ENCODE measurements around the gene NFS1.
"Not testable (repeated sequence)": the region's sequence is repeated elsewhere in the genome, so short reads cannot be mapped to it uniquely, and the experiment has no call there.

Gene NFS1

GRCh38 chr20:35729283-35729807 lies 30.2 kb upstream of the NFS1 start:
- DNase-seq: no peak

DNA sequence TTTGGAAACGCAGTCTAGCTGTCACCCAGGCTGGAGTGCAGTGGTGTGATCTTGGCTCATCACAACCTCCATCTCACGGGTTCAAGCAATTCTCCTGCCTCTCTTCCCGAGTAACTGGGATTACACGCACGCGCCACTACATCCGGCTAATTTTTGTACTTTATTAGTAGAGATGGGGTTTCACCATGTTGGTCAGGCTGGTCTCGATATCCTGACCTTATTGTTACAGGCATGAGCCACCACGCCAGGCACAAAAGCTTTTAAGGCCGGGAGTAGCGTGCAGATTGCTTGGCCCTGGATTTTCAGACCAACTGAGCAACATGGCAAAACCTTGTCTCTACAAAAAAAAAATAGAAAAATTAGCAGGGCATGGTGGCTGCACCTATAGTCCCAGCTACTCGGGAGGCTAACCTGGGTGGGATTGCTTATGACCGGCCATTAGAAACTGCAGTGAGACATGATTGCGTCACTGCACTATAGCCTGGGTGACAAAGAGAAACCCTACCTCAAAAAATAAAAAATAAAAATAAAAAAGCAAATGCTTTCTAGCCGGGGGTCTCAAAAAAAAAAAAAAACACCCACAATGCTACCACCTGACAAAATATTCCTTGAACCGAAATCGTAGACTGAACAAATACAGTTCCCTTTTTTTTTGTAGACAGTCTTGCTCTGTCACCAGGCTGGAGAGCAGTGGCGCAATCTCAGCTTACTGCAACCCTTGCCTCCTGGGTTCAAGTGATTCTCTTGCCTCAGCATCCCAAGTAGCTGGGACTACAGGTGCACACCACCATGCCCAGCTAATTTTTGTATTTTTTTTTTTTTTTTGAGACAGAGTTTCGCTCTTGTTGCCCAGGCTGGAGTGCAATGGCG lies 27.9 kb upstream of the NFS1 start:
- no peak for DNase-seq

- DNase-seq: no peak
Observed at GRCh38 chr20:35724321-35725230, 25.4 kb upstream of the NFS1 start.

DNA sequence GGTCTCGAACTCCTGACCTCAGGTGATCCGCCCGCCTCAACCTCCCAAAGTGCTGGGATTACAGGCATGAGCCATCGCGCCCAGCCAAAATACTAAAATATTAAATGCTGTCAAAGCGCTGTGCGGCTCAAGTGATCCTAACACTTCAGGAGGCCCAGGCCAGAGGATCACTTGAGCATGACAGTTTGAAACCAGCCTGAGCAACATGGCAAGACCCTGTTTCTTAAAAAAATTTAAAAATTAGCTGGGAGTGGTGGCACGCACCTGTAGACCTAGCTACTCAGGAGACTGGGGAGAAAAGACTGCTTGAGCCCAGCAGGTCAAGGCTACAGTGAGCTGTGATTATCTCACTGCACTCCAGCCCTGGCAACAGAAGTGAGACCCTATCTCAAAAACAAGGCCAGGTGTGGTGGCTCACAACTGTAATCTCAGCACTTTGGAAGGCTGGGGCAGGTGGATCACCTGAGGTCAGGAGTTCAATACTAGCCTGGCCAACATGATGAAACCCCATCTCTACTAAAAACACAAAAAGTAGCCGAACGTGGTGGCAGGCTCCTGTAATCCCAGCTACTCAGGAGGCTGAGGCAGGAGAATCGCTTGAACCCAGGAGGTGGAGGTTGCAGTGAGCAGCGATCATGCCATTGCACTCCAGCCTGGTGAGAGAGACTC lies 24.6 kb upstream of the NFS1 start:
- DNase-seq: not testable (repeated sequence)

DNA sequence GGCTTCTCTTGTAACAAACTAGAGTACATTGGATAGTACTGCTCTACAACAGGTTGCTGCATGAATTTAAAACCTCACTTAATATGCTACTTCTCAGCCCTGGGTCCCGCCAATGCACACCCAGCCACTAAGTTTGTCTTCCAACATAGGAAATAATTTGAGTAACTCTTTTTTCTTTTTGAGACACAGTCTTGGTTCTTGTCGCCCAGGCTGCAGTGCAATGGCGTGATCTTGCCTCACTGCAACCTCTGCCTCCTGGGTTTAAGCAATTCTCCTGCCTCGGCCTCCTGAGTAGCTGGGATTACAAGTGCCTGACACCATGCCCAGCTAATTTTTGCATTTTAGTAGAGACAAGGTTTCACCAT lies 24.1 kb upstream of the NFS1 start:
- not testable (repeated sequence) for DNase-seq

DNA sequence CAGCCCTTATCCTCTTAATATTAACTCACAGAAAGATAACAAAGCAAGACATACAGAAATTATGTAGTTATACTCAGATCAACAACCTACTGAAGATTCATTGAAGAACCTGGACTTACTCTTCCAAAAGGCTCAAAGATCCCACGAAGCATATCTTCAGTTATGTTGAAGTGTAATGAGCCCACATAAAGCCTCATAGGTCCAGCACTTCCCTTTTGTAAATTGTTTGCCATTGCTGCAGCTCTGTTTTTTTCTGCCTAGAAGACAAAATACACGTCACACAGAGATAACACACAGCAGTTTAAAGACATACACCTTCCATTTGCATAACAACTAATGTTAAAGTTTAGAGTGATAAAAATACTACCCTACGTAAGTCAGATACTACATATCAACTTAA lies 22.5 kb upstream of the NFS1 start:
- DNase-seq: no peak

DNA sequence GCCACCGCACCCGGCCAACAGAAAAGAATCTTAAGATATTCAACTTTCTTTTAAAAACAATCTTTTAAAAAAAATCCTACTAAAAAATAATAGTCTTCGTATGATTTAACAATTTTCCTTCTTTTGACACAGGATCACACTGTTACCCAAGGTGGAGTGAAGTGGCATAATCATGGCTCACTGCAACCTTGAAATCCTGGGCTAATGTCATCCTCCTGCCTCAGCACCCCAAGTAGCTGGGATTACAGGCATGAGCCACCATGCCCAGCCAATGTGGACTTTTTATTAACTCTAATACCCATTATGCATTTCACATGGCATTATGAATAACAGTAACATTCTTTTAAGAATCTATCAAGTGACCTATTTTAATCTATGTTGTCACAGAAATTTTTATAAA lies 22.1 kb upstream of the NFS1 start:
- DNase-seq: no peak

- DNase-seq: no peak
Observed at GRCh38 chr20:35720165-35721123, 21.3 kb upstream of the NFS1 start.

DNA sequence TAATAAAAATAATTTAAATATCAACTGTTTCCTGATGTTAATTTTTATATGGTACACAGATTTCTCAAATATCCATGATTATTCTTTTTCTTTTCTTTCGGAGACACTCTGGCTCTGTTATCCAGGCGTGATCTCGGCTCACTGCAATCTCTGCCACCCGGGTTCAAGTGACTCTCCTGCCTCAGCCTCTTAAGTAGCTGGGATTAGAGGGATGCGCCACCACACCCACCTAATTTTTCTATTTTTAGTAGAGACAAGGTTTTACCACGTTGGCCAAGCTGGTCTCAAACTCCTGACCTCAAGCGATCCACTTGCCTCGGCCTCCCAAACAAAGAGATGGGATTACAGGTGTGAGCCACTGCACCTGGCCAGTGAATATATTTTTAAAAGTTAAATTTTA lies 20.6 kb upstream of the NFS1 start:
- DNase-seq: no peak

- no peak for DNase-seq
Observed at GRCh38 chr20:35718972-35719635, 20.0 kb upstream of the NFS1 start.

DNA sequence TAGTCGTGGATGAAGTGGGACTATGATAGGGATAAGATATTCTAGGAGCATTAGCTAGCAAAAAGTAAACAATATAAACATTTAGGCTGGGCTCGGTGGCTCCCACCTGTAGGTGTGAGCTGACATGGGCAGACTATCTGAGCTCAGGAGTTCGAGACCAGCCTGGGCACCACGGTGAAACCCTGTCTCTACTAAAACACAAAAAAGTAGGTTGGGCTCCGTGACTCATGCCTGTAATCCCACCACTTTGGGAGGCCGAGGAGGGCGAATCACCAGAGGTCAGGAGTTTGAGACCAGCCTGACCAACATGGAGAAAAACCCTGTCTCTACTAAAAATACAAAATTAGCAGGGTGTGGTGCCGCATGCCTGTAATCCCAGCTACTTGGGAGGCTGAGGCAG lies 19.2 kb upstream of the NFS1 start:
- not testable (repeated sequence) for DNase-seq

DNA sequence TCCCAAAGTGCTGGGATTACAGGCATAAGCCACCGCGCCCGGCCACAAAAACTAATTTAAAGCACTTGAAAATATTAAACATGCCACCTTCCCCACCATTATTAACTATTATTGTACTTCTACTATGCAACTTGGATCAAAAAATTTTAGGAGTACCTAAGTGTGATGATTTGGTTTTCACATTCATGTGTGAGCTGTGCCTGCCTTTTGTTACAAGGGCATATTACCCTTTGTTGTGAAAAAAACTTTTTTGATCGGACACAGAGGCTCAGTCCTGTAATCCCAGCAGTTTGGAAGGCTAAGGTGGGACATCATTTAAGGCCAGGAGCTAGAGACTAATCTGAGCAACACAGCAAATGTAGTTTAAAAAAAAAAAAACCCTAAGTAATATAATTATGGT lies 17.2 kb upstream of the NFS1 start:
- DNase-seq: no peak

DNA sequence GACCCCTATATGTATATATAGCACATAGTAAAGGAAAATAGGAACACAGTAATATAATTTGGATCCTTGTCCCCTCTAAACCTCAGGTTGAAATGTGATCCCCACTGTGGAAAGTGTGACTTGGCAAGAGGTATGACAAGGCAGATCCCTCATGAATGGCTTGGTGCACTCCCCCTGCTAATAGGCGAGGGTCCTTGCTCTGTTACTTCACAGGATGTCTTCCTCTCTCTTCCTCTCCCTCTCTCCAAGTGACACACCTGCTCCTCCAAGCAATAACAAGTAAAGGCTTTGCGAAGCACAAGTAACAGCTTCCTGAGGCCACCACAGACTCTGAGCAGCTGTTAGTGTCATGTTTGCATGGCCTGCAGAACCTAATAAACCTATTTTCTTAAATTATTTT lies 16.5 kb upstream of the NFS1 start:
- no peak for DNase-seq

DNA sequence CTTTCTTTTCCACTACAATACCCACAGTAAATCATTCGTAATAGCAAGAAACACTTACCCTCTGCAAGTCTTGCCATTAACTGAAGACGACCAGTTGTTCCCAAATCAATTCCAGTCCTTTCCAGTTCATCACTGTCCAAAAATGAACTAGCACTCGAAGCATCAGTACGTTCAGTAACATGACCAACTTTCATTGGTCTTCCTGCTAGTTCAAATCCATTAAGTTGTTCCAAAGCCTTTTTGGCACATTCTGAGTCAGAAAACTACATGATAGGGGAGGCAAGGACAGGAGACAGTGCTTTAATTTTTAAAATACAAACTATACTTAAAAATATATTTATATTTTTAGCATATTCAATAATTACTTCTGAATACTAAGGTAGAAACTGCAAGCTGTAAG lies 15.0 kb upstream of the NFS1 start:
- no peak for DNase-seq

GRCh38 chr20:35713120-35713519 lies 14.0 kb upstream of the NFS1 start:
- not testable (repeated sequence) for DNase-seq

- no peak for DNase-seq
Observed at GRCh38 chr20:35711588-35712209, 12.5 kb upstream of the NFS1 start.

DNA sequence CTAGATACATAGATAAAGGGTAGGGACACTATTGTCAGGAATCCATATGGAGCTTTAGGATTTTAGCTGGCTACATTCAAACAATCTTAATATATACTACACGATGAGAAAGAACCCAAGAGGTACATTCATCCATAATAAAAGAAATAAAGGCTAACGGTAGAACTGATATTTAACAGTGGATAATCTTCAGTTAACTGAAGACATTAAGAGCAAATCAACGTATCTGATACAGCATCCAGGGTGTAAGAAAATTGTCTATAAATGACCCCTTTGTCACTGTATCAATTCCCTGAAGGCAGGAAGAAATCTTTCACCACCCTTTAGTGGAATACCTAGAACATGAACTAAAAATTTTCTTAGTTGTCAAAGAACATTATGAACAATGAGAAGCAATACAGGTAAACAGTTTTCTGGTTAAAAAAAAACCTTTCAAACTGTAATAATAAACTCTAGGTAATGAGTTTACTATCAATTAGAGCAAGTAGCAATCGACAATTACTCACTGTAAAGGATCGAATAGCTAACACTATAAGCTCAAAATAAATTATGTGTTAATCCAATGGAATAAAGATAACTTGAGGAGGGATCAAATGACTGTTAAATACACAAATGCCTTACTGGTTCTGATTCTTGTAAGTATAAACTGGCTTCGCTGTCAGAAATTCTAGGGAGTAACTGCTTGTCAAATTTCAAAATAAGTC lies 11.9 kb upstream of the NFS1 start:
- no peak for DNase-seq

DNA sequence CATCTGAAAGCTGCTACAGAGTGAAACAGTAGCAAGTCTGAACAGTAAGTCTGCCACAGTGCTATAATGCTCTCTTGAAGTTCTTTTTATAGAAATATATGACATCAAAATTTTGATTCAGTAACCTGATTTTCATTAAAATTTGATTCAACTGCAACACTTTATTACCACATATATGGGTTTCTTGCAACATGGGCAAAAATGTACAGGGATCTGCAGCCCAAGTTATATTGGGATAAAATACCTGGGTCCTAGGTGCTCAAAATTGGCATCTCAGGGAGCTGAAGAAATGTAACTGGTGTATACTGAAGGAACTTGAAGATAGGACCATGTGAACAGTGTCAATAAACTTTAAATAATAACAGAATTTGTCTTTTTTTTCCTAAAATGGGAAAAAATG lies 10.9 kb upstream of the NFS1 start:
- no peak for DNase-seq

- no peak for DNase-seq
Observed at GRCh38 chr20:35709259-35709658, 10.1 kb upstream of the NFS1 start.

DNA sequence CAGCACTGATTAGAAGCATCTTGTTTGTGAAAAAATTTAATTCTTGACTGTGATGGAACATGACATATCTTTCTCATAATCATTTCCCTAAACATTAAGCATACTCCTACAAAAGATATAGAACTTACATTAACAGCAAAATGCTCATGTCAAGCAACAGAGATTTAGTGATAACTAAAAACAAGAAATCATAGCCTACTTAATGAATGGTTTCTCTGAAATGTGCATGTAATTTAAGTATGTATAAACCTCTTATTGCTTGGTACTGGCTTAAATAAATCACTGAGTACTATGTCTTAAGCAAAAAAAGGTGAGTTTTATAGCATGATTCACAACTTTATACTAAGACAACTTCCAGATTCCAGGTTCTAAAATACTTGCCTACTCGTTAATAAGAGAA lies 9.3 kb upstream of the NFS1 start:
- DNase-seq: no peak
